GM12875 (cell line): ENCODE results near the gene GALNT17.

ENCODE experiments used
- H3K4me3 ChIP-seq: one replicate; pipeline ENCODE4 v1.5.1; 2011; ENCODE audit warnings: low read depth, low read length, control low read depth
- TF ChIP-seq, protein P1 (sequence below): IDR thresholded peaks from 2 replicates; pipeline ENCODE4 v1.5.1; 2011; ENCODE audit warnings: low read depth, mild to moderate bottlenecking, control low read depth, inconsistent platforms, low read length, moderate library complexity, borderline replicate concordance; ENCODE audit not compliant: insufficient read depth

The GALNT17 gene

DNA sequence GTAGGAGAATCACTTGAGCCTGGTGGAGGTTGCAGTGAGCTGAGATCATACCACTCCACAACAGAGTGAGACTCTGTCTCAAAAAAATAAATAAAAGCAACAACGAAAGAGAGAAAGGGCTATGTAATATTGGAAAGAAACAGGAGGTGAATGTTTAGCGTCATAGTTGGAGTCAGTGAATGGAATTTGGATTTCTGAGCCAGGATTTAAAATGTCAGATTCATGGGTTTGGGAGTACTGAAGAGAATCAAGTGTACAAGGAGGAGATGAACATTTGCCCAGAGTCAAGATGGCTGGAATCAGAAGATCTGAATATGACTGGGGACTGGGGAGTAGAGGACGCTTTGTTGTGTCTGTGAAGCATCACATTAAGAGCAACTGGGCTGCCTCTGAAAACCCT lies 366.4 kb downstream of the GALNT17 start:
- no peak overlapping the region for H3K4me3 ChIP-seq
- TF ChIP-seq, protein P1, sequence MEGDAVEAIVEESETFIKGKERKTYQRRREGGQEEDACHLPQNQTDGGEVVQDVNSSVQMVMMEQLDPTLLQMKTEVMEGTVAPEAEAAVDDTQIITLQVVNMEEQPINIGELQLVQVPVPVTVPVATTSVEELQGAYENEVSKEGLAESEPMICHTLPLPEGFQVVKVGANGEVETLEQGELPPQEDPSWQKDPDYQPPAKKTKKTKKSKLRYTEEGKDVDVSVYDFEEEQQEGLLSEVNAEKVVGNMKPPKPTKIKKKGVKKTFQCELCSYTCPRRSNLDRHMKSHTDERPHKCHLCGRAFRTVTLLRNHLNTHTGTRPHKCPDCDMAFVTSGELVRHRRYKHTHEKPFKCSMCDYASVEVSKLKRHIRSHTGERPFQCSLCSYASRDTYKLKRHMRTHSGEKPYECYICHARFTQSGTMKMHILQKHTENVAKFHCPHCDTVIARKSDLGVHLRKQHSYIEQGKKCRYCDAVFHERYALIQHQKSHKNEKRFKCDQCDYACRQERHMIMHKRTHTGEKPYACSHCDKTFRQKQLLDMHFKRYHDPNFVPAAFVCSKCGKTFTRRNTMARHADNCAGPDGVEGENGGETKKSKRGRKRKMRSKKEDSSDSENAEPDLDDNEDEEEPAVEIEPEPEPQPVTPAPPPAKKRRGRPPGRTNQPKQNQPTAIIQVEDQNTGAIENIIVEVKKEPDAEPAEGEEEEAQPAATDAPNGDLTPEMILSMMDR: no peak

DNA sequence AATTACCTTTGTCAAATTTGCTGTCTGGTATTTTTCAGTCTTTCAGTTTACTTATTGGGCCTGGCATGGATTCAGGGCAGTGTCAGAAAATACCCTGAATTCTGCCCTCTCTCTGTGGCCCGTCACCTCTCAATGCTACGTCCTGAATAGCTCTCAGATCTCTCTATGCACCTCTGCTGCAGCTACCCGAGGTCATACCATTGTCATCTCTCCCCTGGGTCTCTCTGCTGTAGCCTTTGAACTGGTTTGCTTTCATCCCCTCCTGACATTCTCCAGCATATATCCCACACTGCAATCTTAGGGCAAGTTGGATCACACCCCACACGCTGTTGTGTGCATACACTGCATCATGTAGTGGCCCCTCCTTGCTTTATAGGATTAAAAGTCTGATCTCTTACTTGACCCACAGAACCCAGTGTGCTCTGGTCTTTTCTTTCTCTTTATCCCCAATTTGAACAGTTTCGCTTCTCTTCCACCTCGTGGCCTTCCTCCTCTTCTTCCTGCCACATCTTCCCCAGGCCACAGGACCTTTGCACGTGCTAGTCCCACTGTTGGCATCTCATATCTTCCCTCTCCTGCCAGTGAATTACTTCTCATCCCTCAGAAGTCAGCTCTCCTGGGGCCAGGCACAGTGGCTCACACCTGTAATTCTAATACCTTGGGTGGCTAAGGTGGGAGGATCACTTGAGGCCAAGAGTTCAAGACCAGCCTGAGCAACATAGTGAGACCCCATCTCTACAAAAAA lies 372.9 kb downstream of the GALNT17 start:
- TF ChIP-seq, protein P1: no peak
- H3K4me3 ChIP-seq: no peak overlapping the region

DNA sequence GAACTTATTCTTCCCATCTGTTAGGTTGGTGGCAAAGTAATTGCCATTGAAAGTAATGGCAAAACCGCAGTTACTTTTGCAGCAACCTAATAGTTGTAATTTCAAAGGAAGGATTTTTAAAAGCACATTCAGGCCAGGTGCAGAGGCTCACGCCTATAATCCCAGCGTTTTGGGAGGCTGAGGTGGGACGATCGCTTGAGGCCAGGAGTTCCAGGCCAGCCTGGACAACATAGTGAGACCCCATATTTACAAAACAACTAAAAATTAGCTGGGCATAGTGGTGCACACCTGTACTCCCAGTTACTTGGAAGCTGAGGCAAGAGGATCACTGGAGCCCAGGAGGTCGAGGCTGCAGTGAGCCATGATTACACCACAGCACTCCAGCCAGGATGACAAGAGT lies 374.9 kb downstream of the GALNT17 start:
- TF ChIP-seq, protein P1: no peak
- H3K4me3 ChIP-seq: no peak overlapping the region

DNA sequence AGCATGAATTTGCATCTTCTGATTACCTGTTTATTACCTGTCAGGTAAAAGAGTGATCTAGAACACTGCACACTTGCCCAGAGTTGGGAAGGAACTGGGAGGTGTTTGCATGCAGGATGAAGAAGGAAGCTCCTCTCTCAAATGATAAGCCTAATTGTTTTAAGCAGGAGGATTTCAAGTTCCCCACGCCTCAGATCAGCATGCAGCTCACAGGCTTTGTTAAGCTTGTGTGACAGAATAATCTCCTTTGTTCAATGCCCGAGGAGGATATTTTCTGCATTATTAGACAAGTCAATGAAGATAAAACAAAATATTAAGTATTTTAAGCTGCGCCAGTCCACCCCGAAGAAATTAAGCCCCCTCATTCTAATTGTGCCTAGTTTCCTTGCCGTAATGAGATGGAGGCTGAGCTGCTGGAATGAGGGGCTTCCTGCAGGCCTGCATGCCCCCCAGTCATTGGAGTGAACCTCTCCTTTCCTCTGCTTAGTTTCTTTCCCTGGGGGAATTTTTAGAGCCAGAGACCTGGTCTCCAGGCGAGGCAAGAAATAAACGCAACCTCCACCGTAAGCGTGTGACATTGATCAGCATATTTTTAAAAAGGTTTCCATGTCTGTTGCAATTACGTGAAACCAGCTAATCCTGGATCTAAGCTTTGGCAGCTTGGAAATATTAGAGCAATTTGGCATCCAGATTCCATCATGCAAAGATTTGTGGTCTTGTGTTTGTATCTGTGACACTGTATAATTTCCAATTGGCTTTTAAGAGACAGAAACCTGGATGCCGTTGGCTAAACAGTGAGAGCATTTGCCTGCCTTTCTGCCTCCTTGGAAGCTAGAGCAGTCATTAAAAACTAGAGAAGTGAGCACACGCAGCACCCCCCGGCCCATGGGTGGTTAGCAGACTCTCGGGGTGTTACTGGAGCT lies 376.0 kb downstream of the GALNT17 start:
- TF ChIP-seq, protein P1: no peak

DNA sequence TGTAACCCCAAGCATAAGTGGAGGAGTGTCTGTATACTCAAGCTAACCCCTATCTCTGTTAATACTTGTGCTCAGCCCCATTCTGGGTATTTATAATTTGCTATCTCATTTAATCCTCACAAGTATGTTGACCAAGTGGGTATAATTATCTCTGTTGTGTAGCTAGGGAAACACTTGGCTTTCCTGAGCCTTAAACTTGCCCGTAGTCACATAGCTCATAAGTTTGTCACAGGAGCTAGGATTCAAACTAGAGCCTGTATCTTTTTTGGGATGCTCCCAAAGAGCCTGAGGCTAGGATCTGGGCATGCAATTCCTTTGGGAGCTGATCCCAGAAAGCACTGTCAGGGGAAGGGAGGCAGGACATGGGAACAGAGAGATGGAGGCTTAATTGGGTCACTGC lies 377.4 kb downstream of the GALNT17 start:
- no peak overlapping the region for H3K4me3 ChIP-seq
- TF ChIP-seq, protein P1: no peak

More for the DNA sequence above, 376.0 kb downstream of the GALNT17 start:
- no peak overlapping the region for H3K4me3 ChIP-seq

DNA sequence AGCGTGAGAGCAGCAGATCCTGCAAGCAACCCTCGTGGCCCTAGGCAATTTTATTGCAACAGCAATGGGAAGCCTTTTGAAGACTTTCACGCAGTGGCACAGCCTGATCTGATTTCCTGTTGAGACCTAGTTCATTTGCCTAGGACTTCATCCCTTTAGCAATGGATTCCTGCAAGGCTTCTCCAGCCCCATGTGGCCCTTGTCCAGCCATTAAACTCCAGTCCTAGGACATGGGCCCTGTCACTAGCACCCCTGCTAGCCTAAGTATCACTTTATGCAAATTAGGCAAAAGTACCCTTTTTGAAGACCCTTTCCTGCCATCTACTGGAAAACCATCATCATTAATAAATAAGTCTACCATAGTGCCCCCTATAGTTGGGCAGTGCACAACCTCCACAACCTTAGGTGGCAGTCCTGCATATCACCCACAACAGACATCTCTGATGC lies 379.4 kb downstream of the GALNT17 start:
- TF ChIP-seq, protein P1: no peak
- H3K4me3 ChIP-seq: no peak overlapping the region
